Left colon (tissue), 2 donors: Measurements from ENCODE around the gene ZNF217. TPM values are rescaled to one million over a fixed set of nuclear protein-coding genes. Genes with fewer than 3 reads are reported as not detected.
"Not testable (repeated sequence)": the region's sequence is repeated elsewhere in the genome, so short reads cannot be mapped to it uniquely, and the experiment has no call there.

Source experiments
- ATAC-seq: fragments of 200-7000 bp; cut with Tn5 transposase; one replicate; pipeline ENCODE4 v1.9.1; 2020; ENCODE audit warnings: mild to moderate bottlenecking, moderate library complexity
- DNase-seq, 2 donors: peaks; one replicate each; pipeline ENCODE4 v3.0.0-alpha.2; 2020
- intact Hi-C, 2 donors: fragments of 100-400 bp; cut with DNase I in 1 of 2; cut with micrococcal nuclease in 1 of 2; formaldehyde crosslinking; loops; one replicate each; pipeline versions ENCODE4 v1.11.2 to v1.14.0; 2022; cut with DNase I, micrococcal nuclease
- total RNA-seq, 2 donors: library from RNA; stranded (reverse); fragmentation: NEBNext Ultra II Directional; extraction: Animal tissue kit (Norgen Biotek cat#: 25700); gene quantifications; one replicate each; pipeline ENCODE4 v1.2.1, GENCODE V29; 2021
- donor health status: DM: no; HTN: no; CAD: no.
- donor health status: DM: yes; HTN: yes; CAD: no.

Gene ZNF217
- total RNA-seq, 2 donors from 2014 or later, result 58.2 to 70.0 TPM

DNA sequence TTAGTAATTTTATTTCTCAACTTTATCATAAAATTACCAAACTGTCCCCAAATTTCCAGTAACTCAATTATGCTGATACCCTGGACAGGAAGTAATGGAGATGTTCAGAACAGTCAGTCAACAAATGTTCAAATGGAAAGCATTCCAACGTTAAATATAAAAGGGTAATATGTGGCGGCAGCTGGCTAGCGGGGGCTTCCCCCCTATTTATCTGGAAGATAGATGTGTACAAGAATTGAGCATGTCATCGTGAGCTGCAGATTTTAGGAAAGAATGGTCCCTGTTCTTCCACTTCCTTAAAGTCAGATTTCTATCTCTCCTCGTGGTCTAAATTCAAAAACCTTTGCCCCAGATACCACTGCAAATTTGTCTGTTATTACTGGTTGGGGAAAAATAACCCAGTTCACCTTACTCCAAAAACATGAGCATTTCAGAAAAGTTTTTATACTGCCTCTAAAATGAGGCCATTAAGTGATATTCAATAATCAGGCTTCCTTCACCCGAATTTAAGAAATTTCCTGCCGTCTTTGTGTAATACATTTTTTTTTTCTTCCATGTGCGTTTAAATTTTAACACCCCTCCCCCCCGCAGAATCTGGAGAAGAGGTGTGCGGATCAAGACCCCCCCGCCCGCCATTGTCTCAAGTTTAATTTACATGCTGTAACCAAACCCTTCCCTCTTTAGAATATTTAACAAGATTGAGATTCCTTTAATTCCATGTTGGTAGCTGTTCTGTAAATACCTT lies 4.1 kb downstream of the ZNF217 start:
- intact Hi-C loops, result not testable (repeated sequence)
- peak in 1 of 2 donors; percentile 40 for DNase-seq

DNA sequence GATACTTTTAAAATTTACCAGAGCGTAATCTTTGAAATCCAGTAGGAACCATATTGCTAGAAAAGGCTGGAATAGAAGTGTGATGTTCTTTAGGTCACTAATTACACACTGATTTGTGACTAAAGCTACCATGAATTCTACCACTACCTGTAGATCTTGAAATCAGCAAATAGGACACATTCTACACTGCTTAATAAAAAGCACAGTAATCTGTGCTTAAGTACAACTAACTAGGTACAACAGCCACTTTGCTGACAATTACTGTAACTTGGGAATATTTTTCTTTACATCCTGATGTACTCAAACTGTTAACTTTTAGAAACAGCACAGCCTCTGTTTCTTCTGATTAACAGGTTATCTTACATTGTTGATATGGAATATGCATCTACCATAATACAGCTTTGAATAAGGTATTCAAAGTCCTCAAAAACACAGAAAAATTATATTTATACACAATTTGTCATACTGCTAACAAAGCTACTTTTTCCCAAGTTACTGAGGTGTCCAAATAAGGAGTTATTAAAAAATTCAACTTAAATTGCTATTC lies 6.4 kb downstream of the ZNF217 start:
- DNase-seq, intact Hi-C loops, ATAC-seq: not testable (repeated sequence)

More for the DNA sequence above, 4.1 kb downstream of the ZNF217 start:
- not testable (repeated sequence) for ATAC-seq

GRCh38 chr20:53586640-53587039 lies 7.0 kb downstream of the ZNF217 start:
- peak in 1 of 2 donors; percentile 22 for DNase-seq
- peak; percentile 64 for ATAC-seq
- intact Hi-C loops, result no loop called here

- intact Hi-C loops, ATAC-seq, DNase-seq: not testable (repeated sequence)
These were observed 7.7 kb downstream of the ZNF217 start for GRCh38 chr20:53585910-53586309.

GRCh38 chr20:53585004-53585569 lies 8.6 kb downstream of the ZNF217 start:
- DNase-seq, intact Hi-C loops, ATAC-seq: not testable (repeated sequence)

DNA sequence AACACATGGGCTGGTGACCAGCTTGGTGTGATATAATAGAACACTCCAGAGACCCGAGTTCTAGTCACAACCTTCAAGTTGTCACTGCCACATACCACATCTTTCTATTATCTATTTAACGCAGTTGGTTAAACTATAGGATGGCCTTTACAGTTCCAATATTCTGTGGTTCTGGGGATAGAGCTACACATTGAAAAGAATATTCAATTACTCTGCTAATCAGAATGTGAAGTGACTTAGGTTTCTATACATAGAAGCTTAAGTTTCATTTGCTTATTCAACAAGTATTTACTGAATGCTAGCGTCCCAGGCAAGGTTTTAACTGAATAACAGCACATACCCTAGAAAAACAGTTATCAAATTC lies 9.1 kb downstream of the ZNF217 start:
- intact Hi-C loops, ATAC-seq, DNase-seq: not testable (repeated sequence)

GRCh38 chr20:53583660-53584549 lies 9.7 kb downstream of the ZNF217 start:
- DNase-seq, intact Hi-C loops, ATAC-seq: not testable (repeated sequence)

GRCh38 chr20:53582574-53583351 lies 10.9 kb downstream of the ZNF217 start:
- intact Hi-C loops, result no loop called here
- ATAC-seq (no peak), DNase-seq (no peak)

DNA sequence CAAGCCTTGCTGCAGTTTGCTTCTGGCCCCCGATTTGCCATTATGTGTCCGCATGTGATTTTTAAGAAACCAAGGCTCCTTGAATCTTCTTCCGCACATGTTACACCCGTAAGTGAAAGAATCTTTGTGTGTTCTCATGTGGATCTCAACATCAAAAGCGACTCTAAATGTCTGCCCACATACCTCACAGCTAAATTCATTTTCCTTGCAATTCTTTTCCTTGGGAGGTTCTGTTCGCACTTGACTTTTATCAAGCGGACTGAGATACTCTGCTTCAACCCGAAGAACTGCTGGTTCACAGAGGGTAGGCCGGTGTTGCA lies 11.4 kb downstream of the ZNF217 start:
- ATAC-seq (no peak), DNase-seq (no peak)
- intact Hi-C loops, result no loop called here

DNA sequence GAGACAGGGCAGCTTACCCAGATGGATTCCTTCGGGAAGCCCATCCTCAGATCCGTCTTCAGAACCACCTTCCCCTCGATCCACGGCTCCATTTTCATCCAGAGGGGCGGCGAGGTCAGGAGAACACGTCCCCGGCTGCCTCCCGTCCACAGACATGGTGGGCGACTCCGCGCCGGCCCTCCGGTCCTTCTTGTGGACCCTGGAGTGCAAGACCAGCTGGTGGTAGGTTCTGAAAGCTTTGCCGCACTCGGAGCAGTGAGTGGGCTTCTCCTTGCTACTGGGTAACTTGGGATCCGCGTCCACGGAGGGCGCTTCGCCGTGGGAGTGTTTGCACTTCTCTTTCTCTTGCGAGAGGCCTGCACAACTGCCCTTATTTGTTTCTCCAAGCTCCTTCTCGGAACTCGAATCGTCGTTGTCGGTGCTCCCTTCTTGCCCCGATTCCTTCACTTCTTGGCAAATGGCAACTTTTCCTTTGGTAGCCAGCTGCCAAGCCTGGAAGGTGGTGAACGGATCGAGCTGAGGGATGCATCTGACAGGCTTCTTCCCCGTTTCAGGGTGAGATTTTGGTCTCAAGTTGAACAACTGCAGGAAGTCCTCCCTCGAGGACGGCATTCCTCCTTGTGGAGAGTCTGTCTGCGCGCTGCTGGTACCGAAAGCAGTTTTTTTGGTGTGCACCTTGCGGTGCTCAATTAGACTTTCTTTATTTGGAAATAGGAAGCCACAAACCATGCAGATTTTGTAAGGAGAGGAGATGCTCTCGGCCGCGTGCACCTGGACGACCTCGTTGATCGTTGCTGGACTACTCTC lies 12.0 kb downstream of the ZNF217 start:
- peak; percentile 42 to 44 for DNase-seq

GRCh38 chr20:53580376-53581111 lies 13.1 kb downstream of the ZNF217 start:
- intact Hi-C loops, result no loop called here
- no peak for DNase-seq

More for the DNA sequence above, 12.0 kb downstream of the ZNF217 start:
- no peak for ATAC-seq
- intact Hi-C loops, result no loop called here

DNA sequence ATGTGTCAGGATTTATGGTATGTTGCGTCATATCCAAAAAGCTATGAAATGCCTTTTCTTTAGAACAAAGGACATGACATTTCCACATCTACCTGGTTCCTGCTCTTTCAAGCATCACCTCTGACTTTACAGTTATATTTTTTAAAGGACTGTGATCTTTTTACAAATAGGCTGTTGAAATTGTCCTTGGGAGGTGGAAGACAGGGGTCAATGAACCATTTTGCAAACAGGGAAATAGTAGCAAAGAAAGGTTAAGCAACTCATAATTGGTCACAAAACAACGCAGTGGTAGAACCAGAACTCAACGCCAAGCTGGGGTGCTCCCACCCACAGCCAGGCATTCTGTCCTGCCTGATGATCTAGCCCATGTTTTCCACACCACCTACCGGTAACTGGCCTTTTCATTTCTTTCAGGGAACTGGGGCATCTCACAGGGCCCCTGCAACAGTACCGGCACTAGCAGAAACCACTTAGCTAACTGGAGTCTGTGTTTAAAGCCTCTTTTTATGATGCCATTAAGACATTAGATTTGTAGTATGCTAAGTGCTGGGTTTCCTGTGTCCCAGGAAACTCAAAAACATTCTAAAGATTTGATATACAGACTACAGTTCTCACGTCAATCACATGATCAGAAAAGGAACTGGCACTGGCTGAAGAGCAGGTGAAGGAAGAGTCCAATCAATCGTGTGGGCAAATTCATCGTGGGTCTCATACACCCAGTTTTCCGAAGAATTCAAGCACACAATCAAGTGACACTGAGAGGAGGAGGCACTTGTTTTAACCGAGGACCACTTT lies 13.9 kb downstream of the ZNF217 start:
- intact Hi-C loops, result loop anchor here in 1 of 2 donors (2.0 to 10.0 kb wide), 5 partner anchors 248 to 475 kb away; no protein-coding TSS in a partner anchor
- ATAC-seq, result peak; percentile 70
- peak in 1 of 2 donors; percentile 37 for DNase-seq

More at GRCh38 chr20:53580376-53581111, 13.1 kb downstream of the ZNF217 start:
- ATAC-seq, result no peak

- intact Hi-C loops, result loop anchor here in 1 of 2 donors (2.0 to 10.0 kb wide), 5 partner anchors 248 to 476 kb away; no protein-coding TSS in a partner anchor
- DNase-seq (no peak), ATAC-seq (peak; percentile 8)
These were observed 14.4 kb downstream of the ZNF217 start for GRCh38 chr20:53579266-53579580.

- peak in 1 of 2 donors; percentile 50 for DNase-seq
- ATAC-seq, result peak; percentile 56
- intact Hi-C loops, result loop anchor here in 1 of 2 donors (2.0 to 10.0 kb wide), 5 partner anchors 249 to 476 kb away; no protein-coding TSS in a partner anchor
These were observed 15.0 kb downstream of the ZNF217 start for GRCh38 chr20:53578492-53579222.

GRCh38 chr20:53576586-53577318 lies 16.9 kb downstream of the ZNF217 start:
- no peak for ATAC-seq
- no peak for DNase-seq
- intact Hi-C loops, result loop anchor here in 1 of 2 donors (5.0 to 10.0 kb wide), 4 partner anchors 251 to 478 kb away; no protein-coding TSS in a partner anchor
